ENCODE data around the gene PLA2G4D.

The PLA2G4D gene

GRCh38 chr15:42094512-42094963, at the start of gene PLA2G4D:
Gene PLA2G4D, minus strand, starts transcription at chr15:42094562. Its CDS starts 103 bp downstream, at chr15:42094459.
- DNase-seq = no peak
- Histone ChIP-seq H3K4me1 (ENCODE audit: low read length) (no peaks in the 10 kb centered on the region), H3K79me2 (ENCODE audit: low read length) (no peaks in the 10 kb centered on the region), H3K27ac (ENCODE audit: low read length) (no peak within 1 kb of the TSS), H3K36me3 (replicated peaks; ENCODE audit: insufficient read depth, low read length) (no peaks in the 10 kb centered on the region), H2AFZ (ENCODE audit: low read length) (no peak within 1 kb of the TSS), H3F3A (ENCODE audit: insufficient read depth, low read length) (no peaks in the 10 kb centered on the region), H3K27me3 (replicated peaks; ENCODE audit: insufficient read depth, low read length) (no peaks in the 10 kb centered on the region), H3K9ac (ENCODE audit: low read length) (no peak within 1 kb of the TSS), H4K20me1 (ENCODE audit: insufficient read depth, low read length) (no peaks in the 10 kb centered on the region), H3K9me2 (replicated peaks; ENCODE audit: insufficient read depth, low read length) (no peaks in the 10 kb centered on the region), H3K4me2 (ENCODE audit: low read depth, low read length) (no peak within 1 kb of the TSS), H3K9me3 (replicated peaks; ENCODE audit: insufficient read depth, low read length) (no peaks in the 10 kb centered on the region), H3K4me3 (ENCODE audit: low read length) (no peak within 1 kb of the TSS)
- TF ChIP-seq EZH2phosphoT487 (IDR thresholded peaks at IDR 0.05; ENCODE audit: low read length) (no peak), EZH2 (optimal IDR thresholded peaks at IDR 0.05; ENCODE audit: low read depth, low read length) (no peak), CTCF (IDR thresholded peaks at IDR 0.05; ENCODE audit: low read length) (no peak)

- Histone ChIP-seq H3K27me3 (replicated peaks; ENCODE audit: insufficient read depth, low read length) (peaks cover 12% of the 10 kb centered on the region; the same call in 1 of the 2 replicates), H3K9me2 (replicated peaks; ENCODE audit: insufficient read depth, low read length) (no peaks in the 10 kb centered on the region), H3K4me2 (ENCODE audit: low read depth, low read length) (no peak overlapping the region), H3K4me1 (ENCODE audit: low read length) (no peaks in the 10 kb centered on the region), H3F3A (ENCODE audit: insufficient read depth, low read length) (no peaks in the 10 kb centered on the region), H4K20me1 (ENCODE audit: insufficient read depth, low read length) (no peaks in the 10 kb centered on the region), H3K36me3 (replicated peaks; ENCODE audit: insufficient read depth, low read length) (no peaks in the 10 kb centered on the region), H3K4me3 (ENCODE audit: low read length) (no peak overlapping the region), H2AFZ (ENCODE audit: low read length) (no peak overlapping the region), H3K79me2 (ENCODE audit: low read length) (no peaks in the 10 kb centered on the region), H3K9ac (ENCODE audit: low read length) (no peak overlapping the region), H3K27ac (ENCODE audit: low read length) (no peak overlapping the region), H3K9me3 (replicated peaks; ENCODE audit: insufficient read depth, low read length) (no peaks in the 10 kb centered on the region)
- TF ChIP-seq EZH2 (optimal IDR thresholded peaks at IDR 0.05; ENCODE audit: low read depth, low read length) (no peak), CTCF (IDR thresholded peaks at IDR 0.05; ENCODE audit: low read length) (no peak), EZH2phosphoT487 (IDR thresholded peaks at IDR 0.05; ENCODE audit: low read length) (no peak)
- DNase-seq = no peak
Measured at GRCh38 chr15:42143356-42143755, 49.0 kb upstream of the PLA2G4D start.

DNA sequence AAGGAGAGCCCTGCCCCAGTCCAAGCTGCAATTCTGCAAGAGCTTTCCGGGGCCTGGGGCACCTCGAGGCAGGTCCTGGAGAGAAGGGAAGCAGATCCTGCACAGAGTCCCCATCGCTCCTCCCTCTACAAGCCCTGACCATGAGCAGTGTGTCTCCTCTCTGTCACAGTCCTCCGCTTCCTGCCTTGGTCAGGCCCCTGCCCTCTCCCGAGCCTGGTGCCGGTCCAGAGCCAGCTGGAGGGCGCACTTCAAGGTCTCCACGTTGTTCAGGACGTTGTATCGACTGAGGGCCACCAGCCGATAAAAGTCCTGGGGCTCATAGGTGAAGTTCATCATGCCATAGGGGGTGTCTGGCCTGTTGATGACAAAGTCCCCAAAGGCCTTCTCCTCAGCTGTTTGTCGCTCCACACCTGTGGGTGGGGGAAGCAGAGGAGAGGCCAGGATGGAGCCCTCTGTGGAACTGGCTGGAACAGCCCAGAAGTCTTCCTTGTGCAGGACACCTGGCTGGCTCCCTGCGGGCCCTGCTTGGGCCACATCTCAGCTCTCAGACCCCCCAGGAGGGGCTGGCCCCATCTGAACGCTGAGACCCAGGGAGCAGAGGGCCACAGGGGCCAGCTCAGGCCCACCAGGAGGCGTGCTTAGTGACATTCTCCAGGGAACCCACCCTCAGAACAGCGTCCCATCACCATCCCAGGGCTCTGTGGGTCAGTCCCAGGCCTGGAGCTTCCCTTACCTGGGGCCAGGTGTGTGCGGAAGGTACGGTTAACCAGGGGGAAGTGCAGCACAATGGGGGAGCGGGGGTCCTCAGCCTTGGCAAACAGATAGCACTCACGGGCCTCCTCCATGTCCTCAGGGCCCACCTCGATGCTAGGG, 47.7 kb upstream of the PLA2G4D start:
- no peaks in the 10 kb centered on the region for H3F3A ChIP-seq (ENCODE audit: insufficient read depth, low read length)
- H3K4me2 ChIP-seq (ENCODE audit: low read depth, low read length) = no peak overlapping the region
- no peak overlapping the region for H3K9ac ChIP-seq (ENCODE audit: low read length)
- no peaks in the 10 kb centered on the region for H4K20me1 ChIP-seq (ENCODE audit: insufficient read depth, low read length)
- peaks cover 9% of the 10 kb centered on the region; the same call in 1 of the 2 replicates for H3K27me3 ChIP-seq (replicated peaks; ENCODE audit: insufficient read depth, low read length)
- no peak overlapping the region for H3K27ac ChIP-seq (ENCODE audit: low read length)
- no peaks in the 10 kb centered on the region for H3K9me2 ChIP-seq (replicated peaks; ENCODE audit: insufficient read depth, low read length)
- TF ChIP-seq CTCF (IDR thresholded peaks at IDR 0.05; ENCODE audit: low read length) (no peak), EZH2 (optimal IDR thresholded peaks at IDR 0.05; ENCODE audit: low read depth, low read length) (no peak), EZH2phosphoT487 (IDR thresholded peaks at IDR 0.05; ENCODE audit: low read length) (no peak)
- no peaks in the 10 kb centered on the region for H3K36me3 ChIP-seq (replicated peaks; ENCODE audit: insufficient read depth, low read length)
- no peaks in the 10 kb centered on the region for H3K79me2 ChIP-seq (ENCODE audit: low read length)
- no peaks in the 10 kb centered on the region for H3K9me3 ChIP-seq (replicated peaks; ENCODE audit: insufficient read depth, low read length)
- DNase-seq = no peak
- H3K4me1 ChIP-seq (ENCODE audit: low read length) = no peaks in the 10 kb centered on the region
- H2AFZ ChIP-seq (ENCODE audit: low read length) = no peak overlapping the region
- H3K4me3 ChIP-seq (ENCODE audit: low read length) = no peak overlapping the region
